HG02885 (cell line): ENCODE measurements around the gene GMFB.
A peak's percentile ranks its signal among the peaks of the same experiment; 100 is the strongest.
"Not testable (repeated sequence)": the region's sequence is repeated elsewhere in the genome, so short reads cannot be mapped to it uniquely, and the experiment has no call there.

Source experiments
- ATAC-seq: cut with Tn5 transposase; IDR thresholded peaks from one replicate; pipeline ENCODE4 v1.9.1; 2021; ENCODE audit warnings: mild to moderate bottlenecking; ENCODE audit not compliant: unreplicated experiment, poor library complexity

GMFB gene

DNA sequence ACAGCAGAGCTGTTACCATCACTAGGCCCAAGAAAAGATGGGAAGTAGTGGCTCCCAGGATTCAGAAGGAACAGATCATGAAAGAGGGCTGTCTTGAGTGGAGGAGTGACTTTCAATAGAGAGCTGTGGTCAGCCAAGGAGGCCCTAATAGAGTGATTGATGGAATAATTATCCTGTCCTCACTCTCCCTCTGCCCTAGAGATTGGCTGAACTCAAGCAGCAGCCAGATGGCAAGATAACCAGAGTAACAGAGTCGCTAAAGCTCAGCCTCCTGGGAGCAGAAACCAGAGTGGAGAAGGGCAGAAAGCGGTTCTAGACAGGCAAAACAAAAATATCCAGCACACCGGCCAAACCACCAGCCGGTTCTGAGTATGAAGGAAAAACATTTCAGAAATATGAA is 23.1 kb downstream of the GMFB start:
- no peak for ATAC-seq

DNA sequence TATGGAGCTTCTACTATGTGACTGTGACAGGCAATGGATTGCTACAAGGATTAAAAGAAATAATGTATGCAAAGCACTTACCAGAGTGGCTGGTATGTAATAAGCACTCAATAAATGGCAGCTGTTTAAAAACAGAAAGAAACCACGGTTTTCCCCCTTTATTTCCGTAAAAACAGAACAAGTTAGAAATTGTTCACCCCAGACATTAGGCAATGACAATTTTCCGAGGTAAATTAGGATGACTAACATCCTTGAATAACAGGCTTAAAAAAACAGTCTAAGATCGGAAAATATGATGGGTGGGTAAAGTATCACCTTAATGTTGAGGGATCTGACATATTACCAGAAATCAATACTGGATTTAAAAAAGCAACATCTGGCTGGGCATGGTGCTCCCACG is 26.7 kb downstream of the GMFB start:
- no peak for ATAC-seq

DNA sequence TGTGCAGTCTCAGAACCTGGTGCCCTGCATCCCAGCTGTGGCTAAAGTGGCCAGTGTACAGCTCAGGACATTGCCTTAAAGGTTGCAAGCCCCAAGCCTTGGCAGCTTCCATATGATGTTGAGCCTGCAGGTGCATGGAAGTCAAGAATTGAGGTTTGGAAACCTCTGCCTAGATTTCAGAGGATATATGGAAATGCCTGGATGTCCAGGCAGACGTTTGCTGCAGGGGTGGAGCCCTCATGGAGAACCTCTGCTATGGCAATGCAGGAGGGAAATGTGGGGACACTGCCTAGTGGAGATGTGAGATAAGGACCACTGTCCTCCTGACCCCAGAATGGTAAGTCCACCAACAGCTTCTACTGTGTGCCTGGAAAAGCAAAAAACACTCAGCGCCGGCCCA is 29.7 kb downstream of the GMFB start:
- ATAC-seq, result no peak

DNA sequence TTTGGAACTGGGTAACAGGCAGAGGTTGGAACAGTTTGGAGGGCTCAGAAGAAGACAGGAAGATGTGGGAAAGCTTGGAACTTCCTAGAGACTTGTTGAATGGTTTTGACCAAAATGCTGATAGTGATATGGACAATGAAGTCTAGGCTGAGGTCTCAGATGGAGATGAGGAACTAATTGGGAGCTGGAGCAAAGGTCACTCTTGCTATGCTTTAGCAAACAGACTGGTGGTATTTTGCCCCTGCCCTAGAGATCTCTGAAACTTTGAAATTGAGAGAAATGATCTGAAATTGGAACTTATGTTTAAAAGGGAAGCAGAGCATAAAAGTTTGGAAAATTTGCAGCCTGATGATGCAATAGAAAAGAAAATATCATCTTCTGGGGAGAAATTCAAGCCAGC is 30.2 kb downstream of the GMFB start:
- ATAC-seq, result not testable (repeated sequence)

DNA sequence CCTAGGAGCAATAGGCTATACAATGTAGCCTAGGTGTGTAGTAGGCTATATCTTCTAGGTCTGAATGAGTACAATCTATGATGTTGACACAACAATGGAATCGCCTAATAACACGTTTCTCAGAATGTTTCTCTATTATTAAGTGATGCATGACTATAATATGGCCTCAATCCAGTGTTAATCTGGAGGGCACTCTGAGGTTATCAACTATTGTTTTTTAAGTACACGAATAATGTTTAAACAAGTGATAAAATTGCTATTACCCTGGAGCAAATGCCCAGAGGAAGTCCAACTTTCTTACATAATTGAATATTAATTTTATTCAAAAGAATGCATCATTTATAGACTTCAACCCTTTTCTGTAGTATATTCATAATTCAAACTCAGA is 31.2 kb downstream of the GMFB start:
- no peak for ATAC-seq

DNA sequence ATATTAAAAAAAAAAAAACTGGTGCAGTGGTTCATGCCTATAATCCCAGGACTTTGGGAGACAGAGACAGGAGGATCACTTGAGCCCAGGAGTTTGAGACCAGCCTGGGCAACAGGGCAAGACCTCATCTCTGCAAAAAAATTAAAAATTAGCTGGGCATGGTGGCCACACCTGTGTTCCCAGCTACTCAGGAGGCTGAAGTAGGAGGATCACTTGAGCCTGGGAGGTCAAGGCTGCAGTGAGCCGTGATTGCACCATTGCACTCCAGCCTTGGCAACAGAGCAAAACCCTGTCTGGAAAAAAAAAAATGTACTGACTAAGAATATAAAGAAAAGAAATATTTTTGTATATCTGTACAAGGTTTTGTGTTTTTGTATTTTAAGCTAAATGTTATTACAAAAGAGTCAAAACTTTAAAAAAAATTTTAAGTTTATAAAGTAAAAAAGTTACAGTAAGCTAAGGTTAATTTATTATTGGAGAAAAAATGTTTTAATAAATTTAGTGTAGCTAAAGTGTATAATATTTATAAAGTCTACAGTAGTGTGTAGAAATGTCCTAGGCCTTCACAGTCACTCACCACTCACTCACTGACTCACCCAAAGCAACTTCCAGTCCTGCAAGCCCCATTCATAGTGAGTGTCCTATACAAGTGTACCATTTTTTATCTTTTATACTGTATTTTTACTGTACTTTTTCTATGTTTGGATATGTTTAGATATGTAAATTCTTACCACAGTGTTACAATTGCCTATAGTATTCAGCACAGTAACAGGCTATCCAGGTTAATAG is 31.8 kb downstream of the GMFB start:
- ATAC-seq, result not testable (repeated sequence)

DNA sequence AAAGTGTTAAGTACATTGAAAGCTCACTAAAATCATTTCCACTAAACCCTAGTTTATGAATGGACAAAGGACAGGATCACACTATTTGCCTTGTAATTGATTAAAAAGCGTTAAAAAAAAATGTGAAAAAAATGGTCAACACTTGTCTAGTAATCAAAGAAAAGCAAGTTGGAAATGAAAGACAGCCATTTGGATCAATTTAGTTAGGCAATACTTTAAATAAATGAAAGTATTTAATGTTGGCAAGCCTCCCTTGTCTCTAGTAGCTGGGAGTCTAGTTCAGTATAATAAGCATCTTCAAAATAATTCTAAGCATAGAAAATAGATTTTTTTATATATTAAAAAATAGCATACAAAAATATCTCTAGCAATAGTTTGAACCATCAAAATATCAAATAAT is 33.4 kb downstream of the GMFB start:
- no peak for ATAC-seq

DNA sequence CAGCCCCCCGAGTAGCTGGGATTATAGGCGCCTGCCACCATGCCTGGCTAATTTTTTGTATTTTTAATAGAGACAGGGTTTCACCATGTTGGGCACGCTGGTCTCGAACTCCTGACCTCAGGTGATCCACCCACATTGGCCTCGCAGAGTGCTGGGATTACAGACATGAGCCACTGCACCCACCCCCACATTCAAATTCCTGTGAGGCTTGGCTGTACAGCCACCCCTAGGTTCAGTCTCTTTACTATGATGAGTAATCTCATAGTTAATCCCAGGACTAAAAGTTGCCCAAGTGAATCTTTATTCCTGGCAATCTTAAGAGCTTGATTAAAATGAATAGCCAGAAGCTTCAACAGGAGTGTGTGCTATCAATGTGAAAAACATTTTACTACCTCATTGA is 34.8 kb downstream of the GMFB start:
- ATAC-seq, result not testable (repeated sequence)

DNA sequence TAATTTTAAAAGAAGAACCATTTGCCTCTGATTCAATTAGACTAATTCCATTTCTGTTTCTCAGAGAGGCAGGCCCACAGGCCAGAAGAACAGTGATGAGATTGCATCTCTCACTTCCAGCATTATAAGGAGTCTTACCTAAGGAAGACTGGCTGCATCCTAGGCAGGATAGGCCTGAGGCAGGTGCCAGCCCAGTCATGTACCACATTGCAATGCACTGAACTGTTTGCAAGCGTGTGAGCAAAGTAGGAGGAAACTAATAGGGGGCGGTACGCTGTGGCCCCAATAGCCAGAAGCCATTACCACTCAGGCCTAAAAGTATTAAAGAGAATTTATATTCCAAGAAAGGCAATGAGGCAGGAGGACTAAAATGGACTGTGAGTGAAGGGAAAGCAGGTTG is 35.5 kb downstream of the GMFB start:
- ATAC-seq, result no peak

DNA sequence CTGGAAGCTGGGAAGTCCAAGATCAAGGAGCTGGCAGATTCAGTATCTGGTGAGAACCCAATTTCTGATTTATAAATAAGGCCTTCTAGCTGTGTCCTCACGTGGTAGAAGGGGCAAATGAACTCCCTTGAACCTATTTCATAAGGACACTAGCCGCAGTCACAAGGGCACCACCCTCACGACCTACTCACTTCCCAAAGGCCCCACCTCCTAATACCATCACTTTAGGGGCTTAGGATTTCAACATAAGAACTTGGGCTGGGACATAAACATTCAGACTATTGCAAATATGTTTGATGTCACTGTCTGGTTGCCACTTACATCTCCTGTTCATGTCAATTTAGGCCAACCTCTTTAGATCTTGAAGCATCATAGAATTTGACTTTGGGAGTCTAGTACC is 36.8 kb downstream of the GMFB start:
- ATAC-seq, result no peak

DNA sequence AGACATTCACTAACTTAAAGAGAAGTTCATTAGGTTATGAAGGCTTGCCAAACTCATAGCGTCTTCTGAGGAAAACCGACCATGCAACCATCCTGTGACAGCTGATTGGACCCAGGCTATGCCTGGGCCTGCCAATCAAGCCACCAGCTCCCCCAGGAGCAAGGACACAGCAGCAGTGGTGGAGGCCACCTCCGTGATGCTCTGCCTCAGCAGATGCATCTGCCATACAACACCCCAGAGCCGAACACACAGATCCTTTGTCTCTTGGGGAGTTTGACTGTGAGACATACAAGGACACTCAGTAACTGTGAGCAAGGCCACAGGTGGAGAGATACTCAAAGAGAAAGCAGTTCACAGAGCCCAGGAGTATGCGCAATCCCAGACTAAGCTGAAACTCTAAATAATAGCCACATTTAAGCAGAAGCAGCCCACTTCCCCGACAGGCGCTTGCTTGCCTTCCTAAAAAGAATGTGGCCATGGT is 37.6 kb downstream of the GMFB start:
- no peak for ATAC-seq

DNA sequence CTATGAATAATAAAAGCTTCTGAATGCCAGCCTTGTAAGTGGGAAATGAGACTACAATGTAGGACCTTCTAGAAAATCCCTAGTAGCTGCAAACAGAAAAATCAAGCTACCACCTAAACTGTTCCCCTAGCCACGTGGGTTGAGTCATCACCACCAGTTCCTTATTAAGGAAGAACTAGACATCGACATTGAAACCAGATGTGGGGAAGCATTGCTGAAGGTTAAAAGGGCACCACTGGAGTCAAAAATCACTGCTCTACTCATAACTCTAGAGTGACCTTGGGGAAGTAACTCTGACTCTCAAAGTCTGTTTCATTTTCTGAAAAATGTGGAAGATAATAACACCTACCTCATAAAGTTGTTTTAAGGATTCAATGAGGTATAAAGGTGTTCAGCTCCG is 38.2 kb downstream of the GMFB start:
- ATAC-seq, result peak; percentile 91

DNA sequence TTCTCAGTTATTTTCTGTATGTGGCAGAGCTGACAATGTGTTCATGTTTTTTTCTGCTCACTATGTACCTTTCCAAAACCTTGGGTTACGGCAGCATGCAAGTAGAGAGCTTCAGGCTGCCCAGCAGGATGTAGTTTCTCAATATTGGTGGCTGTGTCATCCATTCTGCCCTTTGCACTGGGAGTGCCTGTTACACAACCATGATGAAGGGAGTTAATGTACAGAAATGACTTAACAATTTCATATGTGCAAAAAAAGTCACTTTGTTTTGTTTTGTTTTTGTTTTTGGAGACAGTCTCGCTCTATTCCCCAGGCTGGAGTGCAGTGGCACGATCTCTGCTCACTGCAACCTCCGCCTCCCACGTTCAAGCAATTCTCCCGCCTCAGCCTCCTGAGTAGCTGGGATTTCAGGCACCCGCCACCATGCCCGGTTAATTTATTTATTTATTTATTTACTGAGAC is 41.5 kb downstream of the GMFB start:
- ATAC-seq, result no peak

DNA sequence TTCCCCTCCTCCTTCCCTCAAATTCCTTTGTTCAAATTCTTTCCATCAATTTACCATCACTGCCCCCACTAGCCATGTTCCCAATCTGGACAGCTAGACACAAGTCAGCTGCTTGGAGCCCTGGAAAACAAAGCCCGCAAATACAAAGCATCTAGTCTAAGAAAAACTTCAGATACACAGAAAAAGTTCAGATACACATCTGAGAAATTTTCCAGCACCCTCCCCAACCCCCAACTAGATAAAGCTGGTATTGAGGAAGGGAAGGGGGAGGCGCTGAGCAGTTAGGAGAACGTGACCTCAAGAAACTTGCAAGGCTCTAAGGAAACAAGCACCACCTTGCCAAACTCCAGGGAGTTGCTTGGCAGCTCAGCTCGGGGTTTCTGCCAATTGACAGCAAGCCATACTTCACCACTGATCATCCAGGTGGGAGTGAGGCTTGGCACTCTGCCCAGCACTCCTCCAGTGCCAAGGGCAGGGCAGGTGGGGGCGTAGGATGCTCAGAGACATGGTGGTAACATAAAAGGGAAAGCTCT is 42.6 kb downstream of the GMFB start:
- ATAC-seq, result no peak

DNA sequence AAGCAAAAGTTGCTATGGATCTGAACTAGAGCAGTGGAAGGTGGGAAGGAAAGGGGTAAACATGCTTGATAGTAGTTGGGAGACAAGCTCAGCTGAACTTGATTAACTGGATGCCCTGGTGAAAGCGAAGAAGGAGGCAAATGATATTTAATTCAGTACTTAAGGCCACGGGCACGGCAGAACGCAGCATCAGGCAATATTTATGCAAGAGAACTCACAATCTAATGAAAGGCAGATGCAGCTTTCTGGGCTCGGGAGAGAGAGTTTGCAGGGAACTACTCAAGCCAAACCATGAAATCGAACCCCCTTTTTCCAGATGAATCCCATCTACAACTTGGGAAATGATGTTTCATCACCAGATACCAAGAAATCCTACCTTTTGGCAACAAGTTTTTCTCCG is 44.1 kb downstream of the GMFB start:
- ATAC-seq, result no peak

DNA sequence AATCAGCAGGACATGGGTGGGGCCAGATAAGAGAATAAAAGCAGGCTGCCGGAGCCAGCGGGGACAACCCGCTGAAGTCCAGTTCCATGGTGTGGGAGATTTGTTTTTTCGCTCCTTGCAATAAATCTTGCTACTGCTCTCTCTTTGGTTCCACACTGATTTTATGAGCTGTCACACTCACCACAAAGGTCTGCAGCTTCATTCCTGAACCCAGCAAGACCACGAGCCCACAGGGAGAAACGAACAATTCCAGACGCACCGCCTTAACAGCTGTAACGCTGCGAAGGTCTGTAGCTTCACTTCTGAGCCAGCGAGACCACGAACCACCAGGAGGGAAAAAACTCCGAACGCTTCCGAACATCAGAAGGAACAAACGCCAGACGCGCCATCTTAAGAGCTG is 44.8 kb downstream of the GMFB start:
- no peak for ATAC-seq

DNA sequence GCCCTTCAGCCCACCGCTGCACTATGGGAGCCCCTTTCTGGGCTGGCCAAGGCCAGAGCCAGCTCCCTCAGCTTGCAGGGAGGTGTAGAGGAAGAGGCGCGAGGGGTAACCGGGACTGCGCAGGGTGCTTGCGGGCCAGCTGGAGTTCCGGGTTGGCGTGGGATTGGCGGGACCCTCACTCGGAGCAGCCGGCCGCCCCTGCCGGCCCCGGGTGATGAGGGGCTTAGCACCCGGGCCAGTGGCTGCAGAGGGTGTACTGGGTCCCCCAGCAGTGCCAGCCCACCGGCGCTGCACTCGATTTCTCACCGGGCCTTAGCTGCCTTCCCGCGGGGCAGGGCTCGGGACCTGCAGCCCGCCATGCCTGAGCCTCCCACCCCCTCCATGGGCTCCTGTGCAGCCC is 45.8 kb downstream of the GMFB start:
- not testable (repeated sequence) for ATAC-seq

DNA sequence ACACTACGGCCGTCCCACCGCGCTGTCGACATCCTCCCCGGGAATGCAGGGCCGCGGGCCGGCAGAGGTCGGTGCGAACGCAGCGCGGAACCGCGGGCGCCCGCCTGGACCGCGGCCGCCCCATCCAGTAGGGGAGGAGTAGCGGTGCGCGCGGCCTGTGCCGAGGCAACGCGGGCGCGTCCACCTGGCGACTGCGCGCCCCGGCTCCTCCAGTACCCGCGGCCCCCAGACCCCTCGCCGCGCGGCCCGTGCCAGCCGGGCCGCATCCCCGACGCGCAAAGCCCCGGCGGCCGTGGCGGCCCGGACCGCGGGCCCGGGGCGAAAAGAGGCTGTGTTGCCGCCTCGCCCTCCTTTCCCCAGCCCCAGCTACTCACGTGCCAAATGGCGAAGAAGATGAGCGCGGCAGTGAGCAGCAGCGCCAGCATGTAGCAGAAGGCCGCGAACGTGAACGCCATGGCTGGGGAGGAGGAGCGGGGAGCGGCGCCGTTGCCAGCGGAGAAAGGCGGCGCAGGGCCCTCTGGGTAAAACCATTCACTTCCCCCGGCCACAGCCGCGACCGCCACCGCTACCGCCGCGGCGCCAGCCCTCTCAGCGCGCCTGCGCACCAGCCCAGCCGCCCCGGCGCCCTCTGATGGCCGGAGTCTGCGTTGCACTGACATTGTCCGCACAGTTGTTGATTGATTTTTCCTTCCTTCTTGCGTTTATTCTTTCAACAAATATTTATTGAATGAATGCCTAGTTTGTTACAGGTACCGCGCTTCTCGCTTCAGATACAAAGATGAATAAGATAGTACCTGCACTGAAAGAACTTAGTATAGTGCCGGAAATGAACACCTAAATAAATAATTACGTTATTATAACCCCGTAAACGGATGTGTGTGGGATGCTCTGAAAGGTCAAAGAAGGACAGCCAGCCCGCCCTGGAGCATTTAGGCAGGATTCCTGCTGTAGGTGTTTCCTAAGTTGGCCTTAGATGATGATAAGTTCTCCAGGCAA is 47.6 kb downstream of the GMFB start, which contains the start of gene CNIH1:
TSS of gene CNIH1 (minus strand) at position 502 of the 996 bp plus-strand sequence. CDS start at position 455, 47 bp downstream.
- ATAC-seq, result peak; percentile 93

DNA sequence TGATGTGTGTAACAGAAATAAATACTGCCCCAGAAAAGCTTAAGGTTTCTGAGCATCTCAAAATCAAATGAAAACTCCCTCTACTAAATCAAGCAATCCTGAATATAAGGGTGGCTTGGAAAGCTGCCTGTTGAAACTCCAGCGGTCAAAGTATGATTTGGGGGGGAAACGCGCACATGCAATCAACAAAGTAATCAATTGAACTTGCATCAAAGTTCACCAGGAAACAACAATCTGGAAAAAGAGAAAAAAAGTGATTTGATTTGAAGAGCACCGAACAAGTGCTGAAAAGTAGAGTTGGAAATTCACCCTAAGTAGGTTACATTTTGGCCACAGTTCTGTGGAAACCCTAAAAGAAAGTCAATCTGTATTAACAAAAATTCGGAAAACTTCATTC is 48.3 kb downstream of the GMFB start:
- ATAC-seq, result no peak

DNA sequence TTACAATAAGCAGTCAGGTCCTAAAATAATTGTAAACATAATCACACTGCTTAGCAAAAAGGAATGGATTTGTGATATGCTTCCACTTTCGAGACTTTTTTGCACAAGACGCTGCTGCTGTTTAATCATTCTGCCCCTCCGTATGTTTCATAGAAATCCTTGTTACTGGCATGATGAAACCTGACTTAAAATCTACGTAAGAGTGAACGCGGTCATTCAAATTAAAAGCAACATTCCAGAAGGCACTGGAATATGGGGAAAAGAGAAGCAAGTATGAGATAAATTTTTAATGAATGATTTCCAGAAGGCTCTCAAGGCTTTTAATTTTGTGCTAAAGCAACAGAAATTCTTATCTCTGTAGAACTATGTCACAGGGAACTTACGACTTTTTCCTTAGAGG is 48.7 kb downstream of the GMFB start:
- ATAC-seq, result no peak

DNA sequence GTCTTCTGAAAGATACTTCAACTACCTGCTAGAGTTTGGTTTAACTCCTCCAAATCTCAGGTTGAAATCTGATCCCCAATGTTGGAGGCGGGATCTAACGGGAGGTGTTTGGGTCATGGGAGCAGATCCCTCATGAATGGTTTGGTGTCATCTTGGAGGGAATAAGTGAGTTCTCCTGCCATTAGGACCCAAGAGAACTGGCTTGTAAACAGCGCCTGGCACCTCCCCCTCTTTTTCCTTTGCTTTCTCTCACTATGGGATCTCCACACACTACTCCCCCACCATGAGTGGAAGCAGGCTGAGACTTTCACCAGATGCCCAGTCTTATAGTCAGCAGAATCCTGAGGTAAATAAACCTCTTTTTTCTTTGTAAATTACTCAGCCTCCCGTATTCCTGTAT is 50.1 kb downstream of the GMFB start:
- ATAC-seq, result no peak
